GM21381 (cell line): ENCODE results near the gene GTF3A.

Source experiments
- ATAC-seq: cut with Tn5 transposase; IDR thresholded peaks from one replicate; pipeline ENCODE4 v1.9.1; 2021; ENCODE audit warnings: mild to moderate bottlenecking, moderate library complexity; ENCODE audit not compliant: unreplicated experiment

GTF3A gene

DNA sequence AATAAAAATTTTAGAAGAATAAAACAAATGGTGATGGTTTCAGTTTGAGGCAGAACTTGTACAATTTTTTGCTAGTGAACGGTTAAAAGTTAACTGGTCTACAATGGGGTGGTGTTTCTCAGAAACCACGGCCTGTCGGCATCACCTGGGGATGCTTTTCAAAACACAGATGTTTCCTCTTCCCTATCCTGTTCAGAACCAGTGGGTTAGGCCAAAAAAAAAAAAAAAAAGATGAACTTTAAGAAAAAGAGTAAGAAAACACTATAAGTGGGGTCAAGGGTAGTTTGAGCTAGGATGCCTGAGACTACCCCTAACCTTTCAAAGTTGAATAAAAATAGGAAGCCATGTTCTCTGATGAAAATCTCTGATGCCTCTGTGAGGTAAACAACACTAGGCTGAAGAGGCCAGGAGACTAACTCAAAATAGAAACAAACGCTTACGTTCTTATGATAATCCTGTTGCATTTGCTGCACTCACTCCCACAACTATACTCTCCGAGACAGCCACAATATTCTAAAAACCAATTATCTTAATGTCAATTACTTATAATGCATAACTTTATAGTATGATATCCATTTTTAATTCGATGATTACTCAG is 22.7 kb downstream of the GTF3A start:
- ATAC-seq = no peak

GRCh38 chr13:27448308-27448707 is 23.9 kb downstream of the GTF3A start:
- ATAC-seq = no peak

DNA sequence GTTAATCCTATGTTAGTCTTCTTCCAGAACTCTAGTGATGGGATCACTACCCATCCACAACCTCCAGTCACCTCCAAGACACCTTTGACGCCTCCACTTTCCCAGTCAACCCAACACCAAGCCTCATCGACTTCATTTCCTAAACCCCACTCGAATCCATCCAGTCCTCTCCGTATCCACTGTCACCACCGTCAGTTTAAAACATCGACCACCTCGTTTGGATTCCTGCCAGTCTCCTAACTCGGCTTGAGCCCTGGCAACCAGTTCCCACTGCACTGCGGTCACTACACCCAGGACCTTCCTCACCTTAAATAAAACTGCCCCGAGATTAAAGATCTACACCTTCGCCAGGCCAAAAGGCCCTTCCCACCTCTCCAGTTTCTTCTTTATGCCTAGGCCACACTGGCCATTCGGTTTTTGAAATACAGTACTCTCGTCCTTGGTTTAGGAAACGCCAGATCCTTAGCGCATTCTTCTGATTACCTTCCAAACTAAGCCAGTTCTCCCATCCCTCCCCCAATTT is 24.7 kb downstream of the GTF3A start:
- no peak for ATAC-seq

- peak; percentile 80 for ATAC-seq
Measured at GRCh38 chr13:27449936-27450828, 25.8 kb downstream of the GTF3A start, which contains the start of gene MTIF3. Gene MTIF3 (minus strand): TSS chr13:27450564. CDS start chr13:27440448, 10,116 bp downstream.

GRCh38 chr13:27450921-27451471 is 26.6 kb downstream of the GTF3A start:
- no peak for ATAC-seq

- no peak for ATAC-seq
Measured at GRCh38 chr13:27455331-27455855, 31.0 kb downstream of the GTF3A start.

GRCh38 chr13:27461940-27462584 is 37.6 kb downstream of the GTF3A start:
- no peak for ATAC-seq

- ATAC-seq = no peak
Measured at GRCh38 chr13:27463500-27463899, 39.1 kb downstream of the GTF3A start.

- no peak for ATAC-seq
Measured at GRCh38 chr13:27465611-27466010, 41.2 kb downstream of the GTF3A start.

DNA sequence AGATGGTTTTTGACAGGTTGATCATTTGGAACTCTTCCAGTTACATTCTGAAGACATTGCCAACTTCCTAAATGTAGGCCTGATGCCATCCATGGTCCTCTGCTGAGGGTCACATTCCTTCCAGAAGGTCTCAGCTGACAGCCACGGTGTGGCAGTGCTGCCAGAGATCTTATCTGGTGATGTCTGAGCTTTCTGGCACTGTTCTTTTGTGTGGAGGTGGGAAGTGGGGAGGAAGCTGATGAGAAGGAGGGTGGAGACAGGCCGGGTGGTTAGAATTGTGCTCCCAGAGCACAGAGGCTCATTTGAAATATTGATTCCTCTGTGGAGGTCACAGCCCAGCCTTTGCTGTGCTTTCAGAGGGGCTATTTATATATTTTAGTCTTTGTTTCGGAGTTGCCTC is 42.1 kb downstream of the GTF3A start:
- no peak for ATAC-seq

GRCh38 chr13:27470075-27470820 is 45.8 kb downstream of the GTF3A start:
- ATAC-seq = no peak

- no peak for ATAC-seq
Measured at GRCh38 chr13:27472441-27472840, 48.0 kb downstream of the GTF3A start.

- no peak for ATAC-seq
Measured at GRCh38 chr13:27472941-27473340, 48.5 kb downstream of the GTF3A start.

- no peak for ATAC-seq
Measured at GRCh38 chr13:27474751-27475268, 50.4 kb downstream of the GTF3A start.

DNA sequence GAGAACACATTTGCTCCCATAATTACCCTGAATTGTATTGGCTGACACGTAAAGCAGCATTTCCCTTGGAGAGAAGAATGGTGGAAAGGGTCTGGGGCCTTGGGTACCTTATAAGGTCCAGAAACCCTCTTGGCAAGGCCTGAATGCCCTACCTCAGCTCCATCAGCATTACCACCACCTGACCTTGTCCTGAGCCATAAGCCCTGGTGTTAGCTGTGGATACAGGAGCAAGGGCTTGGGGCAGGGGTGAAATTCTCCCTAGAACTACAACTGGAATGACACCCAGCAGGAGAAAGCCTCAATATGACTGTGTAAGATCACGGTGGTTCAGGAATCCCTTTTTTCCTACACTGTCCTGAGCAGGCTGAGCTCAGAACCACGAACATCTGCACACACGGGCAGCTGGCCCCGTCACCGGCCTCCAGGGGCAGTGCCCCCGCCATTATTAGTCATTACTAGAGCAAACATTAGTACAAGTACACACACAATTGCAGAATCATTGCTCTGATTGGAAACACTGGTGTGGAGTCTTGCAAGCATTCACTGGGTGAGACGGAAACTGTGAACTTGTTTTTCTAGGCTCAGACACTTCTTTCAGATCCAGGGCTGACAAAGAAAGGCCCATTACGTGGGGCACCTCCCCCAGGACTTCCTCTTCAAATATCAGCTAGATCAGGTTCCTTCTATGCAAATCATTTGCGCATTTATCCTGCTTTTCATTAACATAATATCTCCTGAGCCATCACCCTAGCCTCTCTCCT is 52.7 kb downstream of the GTF3A start:
- ATAC-seq = no peak

- ATAC-seq = no peak
Measured at GRCh38 chr13:27481766-27482165, 57.3 kb downstream of the GTF3A start.

- peak; percentile 95 for ATAC-seq
Measured at GRCh38 chr13:27482983-27483382, 58.6 kb downstream of the GTF3A start.

GRCh38 chr13:27483421-27483820 is 59.0 kb downstream of the GTF3A start:
- no peak for ATAC-seq
